K562 (cell line): ENCODE measurements around the gene CEMP1. TPM values are rescaled to one million over a fixed set of nuclear protein-coding genes. Genes with fewer than 3 reads are reported as not detected.

Source experiments
- HMGN3 ChIP-seq: IDR thresholded peaks from 2 replicates; pipeline ENCODE4 v1.6.1; 2011; ENCODE audit warnings: borderline replicate concordance, low read depth, mild to moderate bottlenecking, mixed read lengths, low read length; ENCODE audit not compliant: insufficient read length; ENCODE audit errors: extremely low read depth
- polyA plus RNA-seq, 8 experiments: library from polyadenylated mRNA; depleted of rRNA in 4 of 8; stranded (reverse) in 5 of 8; unstranded in 3 of 8; fragments of >200 nt; fragmentation: Nextera tagmentation in 2 of 8; fragmentation: Illumina TruSeq in 1 of 8; extraction: Ambion mirVana in 2 of 8; extraction: Trizol in 1 of 8; gene quantifications; 2 replicates each; pipeline versions ENCODE4 v1.2.1 to v1.2.3, GENCODE V29; 2011 to 2014; ENCODE audit warnings: inconsistent platforms in 1 of 8, missing spikeins in 1 of 8
- total RNA-seq, 7 experiments: library from RNA; depleted of rRNA in 6 of 7; stranded (reverse); fragments of >200 nt in 6 of 7; fragmentation: Illumina TruSeq in 2 of 7; extraction: Trizol in 2 of 7; gene quantifications; 2 replicates each; pipeline versions ENCODE4 v1.2.1 to v1.2.3, GENCODE V29; 2011 to 2021; ENCODE audit warnings: low replicate concordance in 1 of 7
- TF ChIP-seq, protein P1 (sequence below): fragments of 250-450 bp; sonication (Bioruptor Pico); IDR thresholded peaks from 2 replicates; pipeline ENCODE4 v1.4.0; 2020

Gene CEMP1
- total and polyA plus RNA-seq, 9 of the 15 experiments (the other 6 are each of a cell fraction or from before 2014, with no cell fraction given) = 0.05 to 0.45 TPM; not detected in 7

DNA sequence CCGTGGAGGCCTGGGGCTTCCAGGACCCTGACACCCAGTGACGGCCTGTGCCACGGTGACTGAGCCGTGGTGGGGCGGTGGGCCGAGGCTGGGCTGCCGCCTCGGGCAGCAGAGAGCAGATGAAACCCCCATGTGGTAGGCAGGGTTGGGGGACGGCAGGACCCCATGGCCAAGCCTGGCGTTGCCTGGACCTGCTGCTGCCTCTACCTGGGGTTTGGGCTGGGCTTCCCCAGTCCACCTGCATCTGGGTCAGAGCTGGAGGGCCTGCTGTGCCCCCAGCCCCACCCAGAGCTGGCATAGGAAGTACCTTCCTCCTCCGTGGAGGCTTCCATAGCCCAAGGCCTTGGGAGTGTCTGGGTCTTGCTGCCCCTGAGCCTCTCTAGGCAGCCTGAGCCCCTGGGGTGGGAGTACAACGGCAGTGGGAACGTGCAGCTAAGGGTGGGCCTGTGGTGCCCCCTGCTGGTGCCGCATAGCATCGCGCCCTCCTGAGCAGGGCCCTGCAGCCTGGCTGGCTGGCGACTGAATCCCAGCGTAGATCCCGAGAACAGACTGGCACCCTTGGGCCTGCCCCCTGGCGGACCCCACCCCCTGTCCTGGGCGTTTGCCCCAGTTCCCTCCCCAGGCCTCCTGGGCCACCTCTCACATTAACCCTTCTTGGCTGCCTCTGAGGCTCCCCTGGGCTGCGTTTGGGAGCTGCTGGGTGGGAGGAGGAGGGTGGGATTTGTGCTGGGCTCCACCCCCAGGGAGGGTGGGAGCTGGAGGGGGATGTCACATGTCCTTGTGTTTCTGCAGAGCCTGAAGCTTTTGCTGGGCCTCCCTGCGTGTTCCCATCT is 30.1 kb downstream of the CEMP1 start (continued):
- peak; percentile 63 for TF ChIP-seq HMGN3
- TF ChIP-seq, protein P1, sequence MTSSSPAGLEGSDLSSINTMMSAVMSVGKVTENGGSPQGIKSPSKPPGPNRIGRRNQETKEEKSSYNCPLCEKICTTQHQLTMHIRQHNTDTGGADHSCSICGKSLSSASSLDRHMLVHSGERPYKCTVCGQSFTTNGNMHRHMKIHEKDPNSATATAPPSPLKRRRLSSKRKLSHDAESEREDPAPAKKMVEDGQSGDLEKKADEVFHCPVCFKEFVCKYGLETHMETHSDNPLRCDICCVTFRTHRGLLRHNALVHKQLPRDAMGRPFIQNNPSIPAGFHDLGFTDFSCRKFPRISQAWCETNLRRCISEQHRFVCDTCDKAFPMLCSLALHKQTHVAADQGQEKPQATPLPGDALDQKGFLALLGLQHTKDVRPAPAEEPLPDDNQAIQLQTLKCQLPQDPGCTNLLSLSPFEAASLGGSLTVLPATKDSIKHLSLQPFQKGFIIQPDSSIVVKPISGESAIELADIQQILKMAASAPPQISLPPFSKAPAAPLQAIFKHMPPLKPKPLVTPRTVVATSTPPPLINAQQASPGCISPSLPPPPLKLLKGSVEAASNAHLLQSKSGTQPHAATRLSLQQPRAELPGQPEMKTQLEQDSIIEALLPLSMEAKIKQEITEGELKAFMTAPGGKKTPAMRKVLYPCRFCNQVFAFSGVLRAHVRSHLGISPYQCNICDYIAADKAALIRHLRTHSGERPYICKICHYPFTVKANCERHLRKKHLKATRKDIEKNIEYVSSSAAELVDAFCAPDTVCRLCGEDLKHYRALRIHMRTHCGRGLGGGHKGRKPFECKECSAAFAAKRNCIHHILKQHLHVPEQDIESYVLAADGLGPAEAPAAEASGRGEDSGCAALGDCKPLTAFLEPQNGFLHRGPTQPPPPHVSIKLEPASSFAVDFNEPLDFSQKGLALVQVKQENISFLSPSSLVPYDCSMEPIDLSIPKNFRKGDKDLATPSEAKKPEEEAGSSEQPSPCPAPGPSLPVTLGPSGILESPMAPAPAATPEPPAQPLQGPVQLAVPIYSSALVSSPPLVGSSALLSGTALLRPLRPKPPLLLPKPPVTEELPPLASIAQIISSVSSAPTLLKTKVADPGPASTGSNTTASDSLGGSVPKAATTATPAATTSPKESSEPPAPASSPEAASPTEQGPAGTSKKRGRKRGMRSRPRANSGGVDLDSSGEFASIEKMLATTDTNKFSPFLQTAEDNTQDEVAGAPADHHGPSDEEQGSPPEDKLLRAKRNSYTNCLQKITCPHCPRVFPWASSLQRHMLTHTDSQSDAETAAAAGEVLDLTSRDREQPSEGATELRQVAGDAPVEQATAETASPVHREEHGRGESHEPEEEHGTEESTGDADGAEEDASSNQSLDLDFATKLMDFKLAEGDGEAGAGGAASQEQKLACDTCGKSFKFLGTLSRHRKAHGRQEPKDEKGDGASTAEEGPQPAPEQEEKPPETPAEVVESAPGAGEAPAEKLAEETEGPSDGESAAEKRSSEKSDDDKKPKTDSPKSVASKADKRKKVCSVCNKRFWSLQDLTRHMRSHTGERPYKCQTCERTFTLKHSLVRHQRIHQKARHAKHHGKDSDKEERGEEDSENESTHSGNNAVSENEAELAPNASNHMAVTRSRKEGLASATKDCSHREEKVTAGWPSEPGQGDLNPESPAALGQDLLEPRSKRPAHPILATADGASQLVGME = no peak
